ENCODE measurements around the gene DAGLB.

- TF ChIP-seq POLR2AphosphoS5 (IDR thresholded peaks at IDR 0.05; ENCODE audit: borderline replicate concordance, low read depth, low read length) (no peak), EZH2 (IDR thresholded peaks at IDR 0.05) (no peak)
Observed at GRCh38 chr7:6430271-6430940, 17.3 kb downstream of the DAGLB start.

All from SK-N-MC (cell line).